Spleen (tissue), 7 donors: ENCODE results near the gene RPRD1B.
"Not testable (repeated sequence)": the region's sequence is repeated elsewhere in the genome, so short reads cannot be mapped to it uniquely, and the experiment has no call there.

ENCODE experiments used
- CTCF ChIP-seq, 11 experiments: fragments of 200-600 bp in 7 of 11; fragments of 450-650 bp in 4 of 11; sonication (generic) in 4 of 11; IDR thresholded peaks in 8 of 11; conservative IDR thresholded peaks in 3 of 11; 1 replicate in 7 of 11; 2 replicates in 4 of 11; pipeline versions ENCODE4 v1.4.0 to v1.8.0; 2016 to 2021; ENCODE audit warnings: antibody characterized with exemption in 11 of 11, inconsistent platforms in 4 of 11, mild to moderate bottlenecking in 1 of 11
- POLR2AphosphoS5 ChIP-seq, 3 donors: sonication (generic); formaldehyde crosslinking; IDR thresholded peaks; one replicate each; pipeline ENCODE4 v1.5.1; 2017; ENCODE audit warnings: antibody characterized with exemption in 3 of 3
- donor health status: DM: no; HTN: no; CAD: no; lungs with moderate emphysema.
- donor health status: DM: no; HTN: no; CAD: no.
- donor health status: DM: no; HTN: no; CAD: no.

GRCh38 chr20:38009416-38009815 is 24.1 kb upstream of the RPRD1B start:
- not testable (repeated sequence) for TF ChIP-seq CTCF (IDR thresholded peaks at IDR 0.05 in 8 of 11, conservative IDR thresholded peaks at IDR 0.05 in 3 of 11); POLR2AphosphoS5 (IDR thresholded peaks at IDR 0.05)
